ENCODE data around the gene P4HA3.

P4HA3 gene

DNA sequence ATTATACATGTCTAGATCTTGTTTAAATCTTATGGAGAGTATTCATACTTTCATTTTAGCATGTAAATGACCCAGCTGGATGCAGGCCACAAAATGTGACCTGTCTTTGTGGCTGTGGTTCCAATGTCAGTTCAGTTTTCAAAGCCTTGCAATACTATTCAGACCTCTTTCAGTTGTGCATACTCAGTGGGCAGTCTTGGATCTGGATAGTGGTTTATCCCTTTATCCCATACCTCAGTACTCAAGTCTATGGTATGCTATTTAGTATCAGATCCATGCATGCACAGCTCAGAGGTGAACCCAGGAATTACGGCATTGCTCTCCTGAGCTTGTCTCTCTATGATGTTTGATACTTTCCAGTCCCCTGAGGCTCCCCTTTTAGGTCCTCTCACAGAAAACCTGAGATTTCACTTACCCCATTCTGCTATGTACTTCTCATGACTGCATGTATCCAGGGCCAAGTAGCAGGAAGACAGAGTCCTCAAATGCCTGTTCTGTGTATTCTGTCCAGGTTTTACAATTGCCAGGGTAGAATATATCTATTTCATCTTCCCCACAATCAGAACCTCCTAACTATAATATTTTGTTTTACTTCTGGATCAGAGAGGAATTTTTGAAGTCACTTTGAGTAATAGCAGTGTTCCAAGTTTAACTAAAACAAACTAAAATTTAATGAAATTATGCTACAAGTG is 6.9 kb upstream of the P4HA3 start:
- in situ Hi-C loops (cut with MboI; ENCODE audit: low sequenced_read_pairs), result no loop called here

DNA sequence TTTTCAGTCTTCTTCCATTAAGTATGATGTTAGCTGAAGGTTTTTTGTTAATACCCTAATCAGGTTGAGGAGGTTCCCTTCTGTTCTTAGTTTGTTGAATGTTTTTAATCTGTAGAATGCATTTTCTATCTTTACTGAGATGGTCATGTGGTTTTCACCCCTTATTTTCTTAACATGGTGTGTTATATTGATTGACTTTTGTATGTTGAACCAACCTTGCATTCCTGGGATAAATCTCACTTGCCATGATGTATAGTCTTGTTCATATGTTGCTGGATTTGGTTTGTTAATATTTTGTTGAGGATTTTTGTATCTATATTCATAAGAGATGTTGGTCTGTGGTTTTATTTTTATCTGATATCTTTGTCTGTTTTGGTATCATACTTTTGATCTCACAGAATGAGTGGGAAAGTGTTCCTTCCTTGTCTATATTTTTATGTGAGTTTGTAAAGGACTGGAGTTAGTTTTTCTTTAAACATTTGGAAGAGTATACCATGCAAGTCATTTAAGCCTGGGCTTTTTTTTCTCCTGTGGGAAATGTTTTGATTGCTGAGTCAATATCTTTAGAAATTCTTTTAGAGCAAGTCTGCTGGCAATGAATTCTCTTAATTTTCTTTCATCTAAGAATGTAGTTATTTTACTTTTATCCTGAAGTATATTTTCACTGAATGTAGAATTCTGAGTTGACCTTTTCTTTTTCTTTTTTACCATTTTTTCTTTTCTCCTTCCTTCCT is 5.5 kb upstream of the P4HA3 start:
- in situ Hi-C loops (cut with MboI; ENCODE audit: low sequenced_read_pairs), result no loop called here

DNA sequence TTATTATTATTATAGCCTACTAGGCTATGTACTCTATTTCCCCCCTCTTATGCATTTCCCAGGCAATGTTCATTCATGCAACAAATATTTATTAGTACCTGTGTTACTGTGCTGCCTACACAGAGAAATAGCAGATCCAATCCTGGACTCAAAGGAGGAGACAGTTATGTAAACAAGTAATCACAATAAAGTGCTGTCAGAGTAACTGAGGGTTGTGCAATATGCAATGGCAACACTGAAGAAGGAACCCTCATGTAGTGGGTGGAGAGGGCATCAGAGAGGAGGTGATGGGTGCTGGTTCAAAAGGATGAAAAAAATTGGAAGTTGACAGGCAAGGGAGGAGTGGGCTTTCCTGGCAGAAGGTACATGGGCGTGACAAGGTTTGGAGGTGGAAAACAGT is 886 bp upstream of the P4HA3 start:
- in situ Hi-C loops (cut with MboI; ENCODE audit: low sequenced_read_pairs), result no loop called here

DNA sequence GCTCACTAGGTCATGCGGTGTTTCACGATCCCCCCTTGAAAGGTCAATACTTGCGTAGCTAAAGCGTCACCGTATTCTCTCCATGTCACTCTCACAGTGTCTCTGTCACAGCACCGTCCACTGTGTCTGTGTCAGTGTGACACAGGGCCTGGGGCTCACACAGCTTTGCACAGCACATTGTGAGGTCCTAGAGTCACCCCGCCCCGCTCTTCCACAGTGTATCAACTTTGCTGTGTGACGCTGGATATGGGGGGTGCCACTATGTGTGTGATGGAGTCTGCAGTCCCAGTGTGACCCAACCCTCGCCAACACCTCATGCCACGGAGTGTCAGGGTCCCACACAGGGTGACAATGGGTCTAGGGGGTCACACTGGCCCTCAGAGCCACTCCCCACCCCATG is 583 bp downstream of the P4HA3 start:
- in situ Hi-C loops (cut with MboI; ENCODE audit: low sequenced_read_pairs), result no loop called here

DNA sequence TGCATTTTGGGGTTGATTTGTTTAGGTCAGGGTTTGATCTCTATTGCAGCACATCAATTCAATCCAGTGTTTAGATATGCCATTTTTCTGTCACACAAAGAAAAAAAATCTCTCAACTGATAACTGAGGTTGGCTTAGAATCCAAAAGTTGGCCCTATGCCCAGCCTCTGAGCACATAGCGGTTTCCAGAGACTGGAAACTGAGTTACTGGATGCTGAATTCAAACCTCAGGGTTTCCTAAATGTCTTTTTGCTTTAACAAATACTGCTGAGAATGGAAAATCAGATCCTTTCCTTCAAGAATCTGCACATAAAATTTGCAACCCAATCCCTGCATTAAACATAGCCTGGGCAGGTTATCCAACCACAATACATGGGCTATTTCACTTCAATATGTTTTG is 4.0 kb downstream of the P4HA3 start:
- in situ Hi-C loops (cut with MboI; ENCODE audit: low sequenced_read_pairs), result no loop called here

DNA sequence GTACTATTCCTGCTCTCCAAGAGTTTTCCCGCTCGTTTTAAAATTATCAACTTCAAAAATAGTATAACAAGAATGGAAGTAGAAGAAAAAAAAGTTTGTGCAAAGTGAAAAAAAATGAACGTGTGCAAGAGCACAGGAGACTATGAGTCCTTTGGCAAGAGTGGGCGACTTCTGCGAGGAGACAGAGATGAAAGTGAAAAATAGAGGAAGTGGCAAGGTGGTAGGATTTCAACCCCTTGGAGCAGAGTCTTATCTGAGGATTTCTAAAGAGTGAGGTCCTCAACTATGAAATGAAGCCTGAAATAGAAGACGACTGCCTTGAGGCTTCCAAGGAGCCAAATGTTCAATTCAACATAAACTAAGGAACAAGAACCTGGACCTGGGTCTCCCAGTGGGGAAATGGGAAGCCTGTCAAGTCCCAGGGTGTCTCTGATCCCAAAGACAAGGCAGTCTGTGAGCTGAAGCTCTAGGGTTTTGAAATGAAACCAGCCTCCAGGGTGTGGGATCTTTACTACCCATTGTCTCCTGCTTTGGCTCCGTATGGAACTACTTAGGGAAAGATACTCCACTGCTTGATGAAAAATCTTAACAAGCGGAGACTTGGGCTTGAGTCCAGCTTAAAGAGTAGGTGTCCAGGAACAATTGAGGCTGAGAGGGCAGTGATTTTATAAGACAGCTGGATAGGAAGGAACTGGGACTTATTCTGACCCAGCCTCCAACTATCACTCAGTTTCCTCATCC is 4.8 kb downstream of the P4HA3 start:
- in situ Hi-C loops (cut with MboI; ENCODE audit: low sequenced_read_pairs), result no loop called here

DNA sequence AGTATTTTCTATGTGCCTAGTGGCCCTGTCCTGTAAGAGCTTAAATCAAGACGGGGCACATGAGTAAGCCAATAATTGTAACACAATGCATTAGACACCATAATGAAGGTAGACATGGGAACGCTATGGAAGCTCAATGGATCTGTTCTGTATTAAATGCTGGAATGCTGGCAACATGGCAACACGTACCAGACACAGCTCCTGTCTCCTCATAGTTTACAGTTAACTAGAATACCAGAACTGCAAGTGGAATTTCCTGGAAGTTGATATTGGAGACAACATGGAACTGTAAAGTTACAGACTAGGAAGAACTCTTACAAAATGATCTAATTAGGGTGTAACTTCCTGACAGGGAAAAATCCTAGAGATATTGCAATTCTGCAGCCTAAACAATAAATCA is 12.4 kb downstream of the P4HA3 start:
- in situ Hi-C loops (cut with MboI; ENCODE audit: low sequenced_read_pairs), result no loop called here

DNA sequence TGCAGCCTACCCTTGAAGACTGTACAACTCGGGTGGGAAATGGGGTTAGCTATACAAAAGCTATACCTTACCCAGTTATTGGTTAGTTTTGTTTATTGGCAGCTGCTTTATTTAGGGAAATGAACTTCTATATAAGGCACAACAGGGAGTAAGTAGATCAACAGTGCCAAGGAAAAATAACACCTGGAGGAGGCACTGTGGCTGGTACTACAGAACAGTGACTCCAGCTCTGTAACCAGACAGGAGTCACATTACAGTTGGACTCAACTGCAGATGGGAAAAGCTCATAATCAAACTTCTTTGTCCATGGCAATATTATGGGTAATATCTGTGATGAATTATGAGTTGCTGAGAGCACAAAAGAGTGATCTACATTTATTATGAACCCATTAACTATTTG is 14.0 kb downstream of the P4HA3 start:
- in situ Hi-C loops (cut with MboI; ENCODE audit: low sequenced_read_pairs), result no loop called here

DNA sequence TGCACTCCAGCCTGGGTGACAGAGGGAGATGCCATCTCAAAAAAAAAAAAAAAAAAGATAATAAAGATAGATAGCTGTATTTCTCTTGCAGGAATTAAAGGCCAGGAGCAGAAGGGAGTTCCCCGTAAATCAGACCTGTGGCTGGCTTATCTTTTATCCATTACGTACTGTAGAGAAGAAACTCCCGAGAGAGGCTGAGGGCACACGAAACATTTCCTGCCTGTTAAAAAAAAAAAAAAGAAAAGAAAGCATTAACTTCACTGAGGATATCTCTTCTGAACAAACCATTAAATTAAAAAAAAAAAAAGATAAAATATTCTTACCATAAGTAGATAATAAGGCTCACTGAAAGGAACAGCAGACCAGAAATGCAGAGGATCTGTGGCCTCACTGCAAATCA is 22.5 kb downstream of the P4HA3 start:
- in situ Hi-C loops (cut with MboI; ENCODE audit: low sequenced_read_pairs), result no loop called here

DNA sequence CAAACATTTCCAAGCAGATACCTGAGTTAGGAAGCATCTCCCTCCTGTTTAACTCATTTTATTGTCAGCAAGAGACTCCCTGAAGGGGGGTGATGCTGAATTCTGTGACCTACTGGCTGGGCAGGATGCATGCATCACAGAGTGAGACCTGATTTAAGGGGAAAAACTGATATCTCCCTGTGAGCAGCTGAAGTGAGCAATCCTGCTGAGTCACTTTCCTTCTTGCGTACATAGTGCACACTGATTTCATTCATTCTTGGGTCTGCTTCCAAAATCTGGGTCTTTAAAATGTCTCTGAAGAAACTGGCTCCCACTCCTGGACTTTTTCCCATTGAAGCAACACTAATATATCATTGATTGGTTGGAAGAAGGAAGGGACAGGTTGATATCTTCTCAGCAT is 23.3 kb downstream of the P4HA3 start:
- in situ Hi-C loops (cut with MboI; ENCODE audit: low sequenced_read_pairs), result no loop called here

DNA sequence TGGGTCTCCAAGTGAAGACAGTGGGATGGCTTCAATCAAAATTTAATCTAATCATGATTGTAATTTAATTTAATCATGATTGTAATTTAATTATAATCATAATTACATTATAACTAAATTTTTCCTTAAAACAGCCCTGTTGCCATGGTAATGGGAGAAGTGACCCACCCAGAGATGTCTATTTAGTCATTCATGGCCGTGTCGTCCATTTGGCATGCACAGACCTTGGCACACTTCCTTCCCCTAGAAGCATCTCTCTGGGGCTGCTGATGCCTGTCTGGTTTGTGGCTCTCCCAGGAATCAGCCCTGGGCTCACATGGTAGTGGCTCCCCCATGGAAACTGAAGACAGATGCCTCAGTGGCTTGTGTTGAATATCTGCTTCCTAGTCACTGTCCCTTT is 27.0 kb downstream of the P4HA3 start:
- in situ Hi-C loops (cut with MboI; ENCODE audit: low sequenced_read_pairs), result no loop called here

DNA sequence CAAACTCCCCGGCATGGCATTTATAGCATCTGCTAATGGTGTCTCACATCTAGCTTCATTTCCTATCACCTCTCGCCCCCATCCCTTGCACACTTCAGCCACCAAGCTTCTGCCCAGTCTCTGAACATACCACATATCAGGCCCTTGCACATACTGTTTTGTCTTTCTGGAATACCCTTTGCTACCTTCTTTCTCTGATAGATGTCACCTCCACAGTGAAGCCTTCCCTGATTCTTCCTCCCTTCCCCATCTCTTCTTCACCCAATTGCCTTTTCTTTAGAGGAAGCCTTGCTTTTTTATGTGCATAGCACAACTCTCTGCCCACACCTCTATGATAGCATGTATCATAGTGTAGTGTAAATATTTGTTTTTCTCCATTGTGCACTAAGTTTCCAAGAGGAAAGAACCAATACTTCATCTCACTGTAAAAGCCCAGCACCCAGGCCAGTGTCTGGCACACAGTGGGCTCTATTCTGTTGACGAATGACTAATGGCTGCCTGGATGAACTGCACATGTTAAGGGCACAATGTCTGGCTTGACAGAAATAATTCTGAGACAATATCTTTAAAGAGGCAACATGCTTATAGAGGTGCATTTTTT is 27.8 kb downstream of the P4HA3 start:
- in situ Hi-C loops (cut with MboI; ENCODE audit: low sequenced_read_pairs), result no loop called here

DNA sequence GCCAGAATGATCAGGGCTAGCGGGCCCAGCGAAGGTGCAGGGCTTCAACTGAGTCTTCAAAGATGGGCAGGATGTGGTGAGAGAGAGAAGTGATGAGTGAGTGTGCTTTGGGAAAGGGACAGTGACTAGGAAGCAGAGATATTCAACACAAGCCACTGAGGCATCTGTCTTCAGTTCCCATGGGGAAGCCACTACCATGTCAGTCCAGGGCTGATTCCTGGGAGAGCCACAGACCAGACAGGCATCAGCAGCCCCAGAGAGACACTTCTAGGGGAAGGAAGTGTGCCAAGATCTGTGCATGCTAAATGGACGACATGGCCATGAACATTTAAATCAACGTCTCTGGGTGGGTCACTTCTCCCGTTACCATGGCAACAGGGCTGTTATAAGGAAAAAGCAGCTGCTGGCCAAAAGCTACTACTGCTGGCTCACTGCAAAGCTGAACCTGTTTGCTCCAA is 28.5 kb downstream of the P4HA3 start:
- in situ Hi-C loops (cut with MboI; ENCODE audit: low sequenced_read_pairs), result no loop called here

DNA sequence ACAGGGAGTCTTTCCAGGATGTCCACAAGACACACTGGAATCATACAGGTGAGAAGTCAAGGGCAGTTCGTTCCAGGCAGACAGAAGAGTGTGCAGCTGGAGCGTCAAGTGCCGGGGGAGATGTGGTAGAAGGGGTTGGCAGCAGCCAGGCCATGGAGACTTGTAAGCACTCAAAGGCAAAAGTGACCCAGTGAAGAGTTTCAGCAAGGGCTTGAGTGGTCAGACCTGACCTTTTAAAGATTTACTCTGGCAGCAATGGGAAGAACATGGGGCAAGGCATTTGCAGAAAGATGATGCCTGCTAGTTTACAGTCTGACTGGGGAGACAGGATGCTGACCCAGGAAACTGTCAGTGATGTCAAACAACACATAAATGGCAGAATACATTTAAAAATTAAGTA is 29.0 kb downstream of the P4HA3 start:
- in situ Hi-C loops (cut with MboI; ENCODE audit: low sequenced_read_pairs), result no loop called here

DNA sequence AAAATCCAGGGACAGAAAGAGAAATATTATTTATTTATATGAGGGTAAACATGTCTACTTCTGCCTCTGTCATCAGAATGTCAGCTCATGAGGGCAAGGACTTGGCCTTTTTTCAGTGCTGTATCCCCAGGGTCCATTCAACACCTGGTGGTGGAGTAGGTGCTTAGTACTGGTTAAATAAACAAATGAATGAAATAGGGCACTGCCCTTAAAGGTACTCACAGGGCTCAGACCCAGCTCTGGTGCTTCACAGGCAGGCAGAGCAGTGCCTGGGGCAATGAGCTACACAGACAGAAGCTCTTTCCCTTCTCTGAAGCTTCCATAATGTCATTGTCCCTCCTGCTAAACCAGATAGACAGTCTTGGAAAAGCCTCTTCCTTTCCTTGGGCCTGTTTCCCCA is 30.9 kb downstream of the P4HA3 start:
- in situ Hi-C loops (cut with MboI; ENCODE audit: low sequenced_read_pairs), result no loop called here

DNA sequence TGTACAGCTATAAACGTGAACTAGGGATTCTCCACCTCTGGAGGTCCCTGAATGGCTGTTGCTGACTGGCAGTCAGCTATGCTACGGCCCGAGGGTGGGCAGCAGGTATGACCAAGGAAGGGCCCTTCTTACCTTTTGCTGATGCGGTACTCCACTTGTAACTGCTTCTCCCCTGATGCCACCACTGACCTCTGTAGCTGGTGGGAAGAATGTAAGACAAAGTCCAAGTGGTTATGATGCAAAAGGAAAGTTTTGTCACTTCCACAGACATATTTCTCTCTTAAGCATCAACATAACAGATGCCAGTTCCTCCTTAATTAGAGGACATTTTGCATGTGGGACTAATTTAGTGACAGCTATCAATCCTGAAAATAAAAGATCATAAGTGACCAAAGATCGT is 32.2 kb downstream of the P4HA3 start:
- in situ Hi-C loops (cut with MboI; ENCODE audit: low sequenced_read_pairs), result no loop called here

DNA sequence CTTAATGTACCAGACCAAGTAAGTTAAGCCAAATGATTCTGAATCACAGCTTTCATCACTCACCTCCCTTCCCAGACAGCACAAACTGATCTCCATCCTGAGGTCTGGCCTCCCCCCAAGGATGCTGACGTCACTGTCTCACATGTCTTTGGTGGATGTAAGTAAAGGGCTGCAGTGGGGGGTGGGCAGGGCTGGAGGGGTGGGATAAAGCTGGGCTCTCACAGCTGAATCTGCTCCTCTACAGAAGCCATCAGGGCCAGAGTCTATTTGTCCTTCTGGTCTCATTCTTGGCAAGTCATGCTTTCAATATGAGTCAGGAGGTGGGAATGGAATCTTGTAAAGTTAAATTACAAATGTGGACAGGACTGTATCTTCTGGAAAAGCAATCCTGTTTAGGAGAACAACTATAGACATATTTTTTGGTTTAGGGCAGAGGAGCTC is 32.7 kb downstream of the P4HA3 start:
- in situ Hi-C loops (cut with MboI; ENCODE audit: low sequenced_read_pairs), result no loop called here

DNA sequence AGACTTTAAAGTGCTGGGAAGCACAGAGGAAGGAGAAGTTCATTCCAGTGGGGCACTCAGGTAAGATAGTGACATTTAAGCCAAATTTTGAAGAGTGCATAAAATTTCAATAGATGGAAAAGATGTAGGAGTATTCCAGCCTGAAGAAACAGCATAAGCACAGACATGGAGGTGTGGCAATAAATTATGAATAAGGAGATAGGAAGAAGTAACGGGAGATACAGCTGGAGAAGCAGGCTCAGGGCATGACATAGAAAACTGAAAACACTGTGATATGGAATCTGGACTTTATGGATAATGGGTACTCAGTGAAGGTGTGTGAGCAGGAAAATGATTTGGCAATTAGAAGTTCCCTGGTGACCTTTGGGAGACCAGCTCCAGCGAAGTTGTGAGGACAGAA is 33.3 kb downstream of the P4HA3 start:
- in situ Hi-C loops (cut with MboI; ENCODE audit: low sequenced_read_pairs), result no loop called here

DNA sequence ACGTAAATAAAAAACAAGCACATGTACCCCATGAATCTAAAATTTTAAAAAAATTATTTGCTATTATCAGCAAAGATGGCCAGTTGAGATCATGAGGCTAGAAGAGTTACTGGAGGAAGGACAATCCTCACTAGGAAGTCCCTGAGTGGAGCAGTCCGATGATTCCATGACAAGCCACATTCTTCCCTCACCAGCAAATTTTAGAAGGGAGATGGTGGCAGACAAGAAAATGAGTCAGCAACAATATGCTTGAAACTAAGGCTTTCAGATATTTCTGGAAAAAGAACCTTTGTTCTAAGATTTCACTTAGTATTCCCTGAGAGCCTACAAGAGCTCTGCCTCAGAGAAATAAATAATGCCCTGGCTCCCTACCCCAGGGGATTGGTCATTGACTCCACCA is 34.9 kb downstream of the P4HA3 start:
- in situ Hi-C loops (cut with MboI; ENCODE audit: low sequenced_read_pairs), result no loop called here

DNA sequence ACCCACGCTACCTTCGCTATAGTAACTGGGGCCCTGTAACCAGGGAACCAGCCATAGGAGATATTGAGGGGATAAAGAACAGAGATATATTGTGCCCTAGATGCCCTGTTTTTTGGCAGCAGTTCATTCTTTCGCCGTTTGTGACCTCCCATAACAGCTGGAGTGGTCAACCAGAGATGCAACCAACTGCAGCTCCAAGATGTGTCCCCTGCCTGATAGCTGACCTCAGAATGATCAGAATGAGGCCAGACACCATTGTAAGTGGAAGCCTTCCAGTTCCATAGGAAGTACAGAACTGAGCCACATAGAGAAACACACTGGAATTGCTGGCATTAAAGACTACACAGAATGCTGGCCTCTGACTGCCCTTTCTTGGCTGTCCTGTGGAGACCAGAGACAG is 39.2 kb downstream of the P4HA3 start:
- in situ Hi-C loops (cut with MboI; ENCODE audit: low sequenced_read_pairs), result no loop called here

DNA sequence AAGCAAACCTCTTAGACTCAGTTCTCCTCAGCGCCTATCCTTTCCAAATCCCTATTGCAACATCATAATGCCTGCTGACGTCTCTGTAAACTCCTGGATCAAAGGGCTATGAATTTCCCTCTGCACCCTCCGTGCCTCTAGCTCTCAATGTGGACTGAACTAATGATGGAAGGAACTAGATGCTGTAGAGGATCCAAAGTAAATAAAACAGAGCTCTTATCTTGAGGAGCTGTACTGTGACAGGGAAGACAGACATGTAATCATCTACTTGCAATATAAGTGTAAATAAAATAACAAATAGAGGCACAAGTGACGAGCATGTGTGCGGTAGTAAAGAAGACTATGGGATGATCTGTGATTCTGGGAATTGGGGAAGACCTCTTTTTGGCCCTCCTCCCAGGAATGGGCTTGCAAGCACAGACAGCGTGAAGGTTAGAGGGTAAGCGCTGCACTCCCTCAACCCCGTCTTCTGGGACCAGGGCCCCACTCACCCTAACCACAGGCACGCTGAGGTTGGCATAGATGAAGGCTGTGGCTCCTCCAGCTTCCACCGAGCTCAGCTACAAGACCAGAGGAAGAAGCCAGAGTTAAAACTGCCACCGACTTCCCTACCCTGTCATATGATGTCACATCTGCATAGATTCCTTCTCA is 42.2 kb downstream of the P4HA3 start:
- in situ Hi-C loops (cut with MboI; ENCODE audit: low sequenced_read_pairs), result no loop called here
